Eye (tissue), 1 donor: ENCODE results near the gene VWA2.

Experiments used
- DNase-seq: peaks from one replicate; pipeline ENCODE4 v3.0.0-alpha.2; 2015

Gene VWA2, protein sequence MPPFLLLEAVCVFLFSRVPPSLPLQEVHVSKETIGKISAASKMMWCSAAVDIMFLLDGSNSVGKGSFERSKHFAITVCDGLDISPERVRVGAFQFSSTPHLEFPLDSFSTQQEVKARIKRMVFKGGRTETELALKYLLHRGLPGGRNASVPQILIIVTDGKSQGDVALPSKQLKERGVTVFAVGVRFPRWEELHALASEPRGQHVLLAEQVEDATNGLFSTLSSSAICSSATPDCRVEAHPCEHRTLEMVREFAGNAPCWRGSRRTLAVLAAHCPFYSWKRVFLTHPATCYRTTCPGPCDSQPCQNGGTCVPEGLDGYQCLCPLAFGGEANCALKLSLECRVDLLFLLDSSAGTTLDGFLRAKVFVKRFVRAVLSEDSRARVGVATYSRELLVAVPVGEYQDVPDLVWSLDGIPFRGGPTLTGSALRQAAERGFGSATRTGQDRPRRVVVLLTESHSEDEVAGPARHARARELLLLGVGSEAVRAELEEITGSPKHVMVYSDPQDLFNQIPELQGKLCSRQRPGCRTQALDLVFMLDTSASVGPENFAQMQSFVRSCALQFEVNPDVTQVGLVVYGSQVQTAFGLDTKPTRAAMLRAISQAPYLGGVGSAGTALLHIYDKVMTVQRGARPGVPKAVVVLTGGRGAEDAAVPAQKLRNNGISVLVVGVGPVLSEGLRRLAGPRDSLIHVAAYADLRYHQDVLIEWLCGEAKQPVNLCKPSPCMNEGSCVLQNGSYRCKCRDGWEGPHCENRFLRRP

DNA sequence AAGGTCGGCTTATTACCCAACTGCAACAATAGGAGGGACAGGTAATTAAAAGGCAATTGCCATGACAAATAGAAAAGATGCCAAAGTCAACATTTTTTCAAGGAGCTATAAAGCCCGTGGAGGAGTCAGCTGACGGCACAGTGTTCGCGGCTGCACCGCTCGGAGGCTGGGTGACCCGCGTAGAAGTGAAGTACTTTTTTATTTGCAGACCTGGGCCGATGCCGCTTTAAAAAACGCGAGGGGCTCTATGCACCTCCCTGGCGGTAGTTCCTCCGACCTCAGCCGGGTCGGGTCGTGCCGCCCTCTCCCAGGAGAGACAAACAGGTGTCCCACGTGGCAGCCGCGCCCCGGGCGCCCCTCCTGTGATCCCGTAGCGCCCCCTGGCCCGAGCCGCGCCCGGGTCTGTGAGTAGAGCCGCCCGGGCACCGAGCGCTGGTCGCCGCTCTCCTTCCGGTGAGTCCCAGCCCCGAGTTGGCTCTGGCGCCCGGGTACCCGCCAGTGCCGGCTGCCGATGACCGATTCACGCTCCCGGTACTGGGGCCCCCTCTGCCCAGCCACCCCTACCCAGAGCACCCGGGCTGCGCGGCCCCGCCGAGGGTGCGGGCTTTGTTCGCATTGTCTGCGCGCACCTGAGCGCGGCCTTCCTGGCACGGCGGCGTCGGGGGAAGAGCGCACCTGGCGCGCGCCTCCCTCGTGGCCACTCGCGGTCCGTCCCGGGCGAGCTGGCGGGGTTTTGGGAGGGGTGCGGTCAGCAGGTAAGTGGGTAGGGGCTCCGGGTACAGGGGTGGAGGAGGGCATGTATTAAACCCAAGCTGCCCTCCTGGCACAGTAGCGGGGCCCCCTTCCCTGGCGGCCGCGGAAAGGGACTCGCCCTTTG is at the start of gene VWA2:
Gene VWA2, plus strand, starts transcription at position 138 of the 877 bp plus-strand sequence. CDS start 9,460 bp downstream, outside the sequence.
- peak; percentile 47 for DNase-seq

DNA sequence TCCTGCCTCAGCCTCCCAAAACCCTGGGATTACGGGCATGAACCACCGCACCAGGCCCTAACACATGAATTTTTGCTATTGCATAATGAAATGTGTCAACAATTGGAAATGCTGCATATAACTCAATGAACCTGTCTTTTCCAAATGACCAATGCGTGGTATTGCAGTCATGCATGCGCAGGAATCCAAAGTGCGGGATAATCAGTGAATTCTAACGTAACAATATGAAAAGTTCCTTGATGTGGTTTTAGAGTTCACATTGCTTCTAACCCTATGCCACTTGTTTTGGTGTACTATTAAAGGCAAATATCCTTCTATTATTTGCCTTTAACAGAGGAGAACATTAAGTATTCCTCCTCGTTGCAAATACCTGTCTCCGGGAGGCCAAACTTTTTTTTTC is 49.4 kb upstream of the VWA2 start:
- no peak for DNase-seq

DNA sequence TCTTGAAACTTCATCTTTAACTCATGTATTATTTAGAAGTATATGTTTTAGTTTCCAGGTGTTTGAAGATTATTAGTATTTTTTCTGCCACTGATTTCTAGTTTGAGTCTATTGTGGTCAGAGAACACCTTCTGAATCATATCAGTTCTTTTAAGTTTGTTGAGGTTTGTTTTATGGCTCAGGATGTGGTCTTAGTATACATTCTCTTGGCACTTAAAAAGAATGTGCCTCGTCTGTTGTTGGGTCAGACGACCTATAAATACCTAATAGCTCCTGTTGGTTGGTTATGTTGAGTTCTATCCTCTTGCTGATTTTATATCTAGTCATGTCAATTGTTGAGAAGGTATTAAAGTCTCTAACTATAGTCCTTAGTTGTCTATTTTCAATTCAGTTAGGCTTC is 44.0 kb upstream of the VWA2 start:
- no peak for DNase-seq

DNA sequence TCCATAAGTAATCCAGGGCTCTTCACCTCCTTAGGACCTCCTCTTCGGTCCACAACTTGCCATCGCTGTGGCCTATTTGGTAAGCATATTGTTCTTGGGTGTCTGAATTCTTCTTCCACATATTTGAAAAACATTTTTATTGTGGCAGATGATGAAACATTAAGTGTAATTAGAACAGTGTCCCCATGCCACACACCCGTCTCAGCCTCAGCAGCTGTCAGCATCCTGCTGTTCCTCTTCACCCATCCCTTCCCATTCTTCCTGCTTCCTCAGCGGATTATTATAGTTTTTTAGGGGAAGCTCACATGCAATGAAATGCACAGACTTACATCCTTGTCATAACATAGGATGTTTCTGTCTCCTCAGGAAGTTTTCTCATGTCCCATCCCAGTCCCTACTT is 39.8 kb upstream of the VWA2 start:
- no peak for DNase-seq

DNA sequence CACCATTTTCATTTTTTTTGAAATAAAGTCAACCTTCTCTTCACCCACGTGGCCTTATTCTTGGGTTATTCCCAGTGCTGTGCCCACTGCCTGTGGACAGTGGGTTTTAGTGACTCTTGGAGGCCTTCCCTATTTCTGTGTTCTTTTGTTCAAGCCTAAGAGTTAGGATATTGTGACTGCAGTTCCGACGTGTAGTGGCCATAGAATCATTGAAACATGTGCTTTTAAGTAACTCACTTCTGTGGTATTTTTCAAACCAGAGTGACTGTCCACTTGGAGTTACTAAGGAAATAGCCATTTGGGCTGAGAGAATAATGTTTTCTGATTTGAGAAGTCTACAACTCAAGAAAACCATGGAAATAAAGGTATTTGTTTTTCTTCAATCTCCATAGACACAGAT is 36.2 kb upstream of the VWA2 start:
- no peak for DNase-seq

DNA sequence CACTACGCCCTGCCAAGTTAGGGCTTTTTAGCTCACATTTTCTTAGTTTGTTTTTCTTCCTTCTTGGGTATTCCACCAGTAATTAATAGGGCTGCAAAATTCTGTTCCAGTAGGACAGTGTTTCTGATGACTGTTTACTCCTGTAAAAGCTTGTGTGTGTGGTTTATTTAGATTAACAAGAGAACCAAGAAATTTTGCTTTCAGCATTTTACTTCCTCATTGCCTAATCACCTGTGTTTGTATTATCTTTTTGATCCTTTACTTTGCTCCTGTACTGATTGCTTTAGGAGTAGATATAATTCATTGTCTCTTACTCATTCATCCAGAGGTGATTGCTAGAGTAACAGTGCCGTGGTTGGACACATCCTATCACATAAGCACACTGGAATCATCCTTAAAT is 32.2 kb upstream of the VWA2 start:
- DNase-seq: no peak

DNA sequence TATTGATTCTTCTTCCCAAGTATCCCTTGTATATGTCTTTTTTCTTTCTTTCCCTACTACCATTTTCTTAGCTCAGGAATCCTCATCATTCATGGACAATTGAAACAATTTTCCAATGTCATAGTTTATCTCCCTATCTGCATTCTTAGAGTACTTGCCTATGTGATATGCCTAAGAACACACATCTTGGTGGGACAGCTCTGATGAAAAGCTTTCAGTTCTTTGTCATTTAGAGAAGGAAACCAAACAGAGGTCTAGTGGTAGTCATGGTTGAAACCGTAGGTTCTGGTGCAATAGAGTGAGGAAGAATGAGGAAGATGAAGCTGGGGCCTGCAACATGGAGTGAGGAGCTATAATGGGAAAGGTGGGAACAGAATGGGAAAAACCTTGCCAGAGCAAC is 31.7 kb upstream of the VWA2 start:
- DNase-seq: no peak

DNA sequence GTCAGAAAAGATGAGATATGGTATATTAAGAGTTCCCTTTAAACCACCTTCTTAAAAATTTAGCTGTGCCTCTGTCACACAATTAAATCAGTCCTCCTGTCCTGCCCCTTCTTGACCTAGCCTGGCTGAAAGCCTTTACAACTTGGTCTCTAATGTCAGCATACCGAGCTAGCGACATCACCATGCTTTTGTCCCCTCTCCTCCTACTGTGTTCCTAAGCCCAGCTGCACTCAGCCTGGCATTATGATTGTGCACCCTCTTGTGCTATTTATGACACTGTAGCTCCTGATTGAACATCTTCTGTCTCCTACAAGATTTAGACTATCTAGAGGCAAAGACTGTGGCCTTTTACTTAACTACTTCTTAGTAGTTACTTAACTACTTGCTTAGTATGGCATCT is 30.7 kb upstream of the VWA2 start:
- peak; percentile 24 for DNase-seq

DNA sequence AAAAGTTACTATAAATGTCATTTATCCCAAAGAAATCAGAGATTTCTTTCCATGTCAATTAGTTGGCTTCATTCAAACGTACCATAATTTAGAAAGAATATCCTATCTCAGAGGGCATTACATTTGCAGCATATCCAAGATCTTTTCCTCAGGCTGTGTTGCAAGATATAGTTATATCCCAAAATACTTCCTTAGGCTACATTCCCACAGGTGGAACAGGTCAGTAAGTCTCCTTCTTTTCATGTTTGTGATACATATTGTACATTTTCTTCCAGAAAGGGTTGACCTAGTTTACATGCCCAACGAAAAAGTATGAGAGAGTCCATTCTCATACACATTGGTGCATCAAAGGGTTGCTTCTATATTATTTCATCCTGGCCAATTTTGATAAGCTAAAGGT is 26.9 kb upstream of the VWA2 start:
- no peak for DNase-seq

DNA sequence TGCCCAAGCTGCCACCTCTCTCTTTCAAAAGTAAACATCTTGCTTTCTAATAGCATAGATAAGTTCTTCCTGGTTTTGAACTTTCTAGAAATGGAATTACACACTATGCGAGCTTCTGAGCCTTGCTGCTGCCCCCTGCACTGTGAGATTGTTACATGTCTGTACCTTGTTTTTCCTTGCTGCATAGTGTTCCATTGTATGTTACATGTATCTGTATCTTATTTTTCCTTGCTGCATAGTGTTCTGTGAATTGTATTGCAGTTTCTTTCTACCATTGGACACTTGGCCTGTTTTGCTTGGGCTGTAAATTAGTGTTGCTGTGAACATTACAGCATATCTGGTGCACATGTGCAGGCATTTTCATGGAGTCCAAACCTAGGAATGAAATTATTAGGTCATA is 24.0 kb upstream of the VWA2 start:
- no peak for DNase-seq

DNA sequence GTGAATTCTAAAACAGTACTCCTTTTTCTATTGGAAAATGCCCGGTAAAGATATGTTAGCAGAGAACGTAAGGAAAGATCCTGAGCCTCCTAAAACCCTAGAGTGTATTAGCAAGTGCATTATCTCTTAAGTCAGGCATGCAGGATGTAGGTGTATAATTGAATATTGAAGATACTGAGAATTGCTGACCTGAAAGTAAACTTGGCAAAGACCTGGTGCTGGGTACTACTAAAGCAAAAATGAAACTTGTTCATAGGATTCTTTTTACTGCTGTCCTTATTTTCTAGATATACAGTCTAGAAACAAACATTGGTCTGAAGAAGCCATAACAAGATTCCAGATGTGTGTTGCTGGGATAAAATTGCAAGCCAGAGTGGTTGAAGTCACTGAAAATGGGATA is 18.8 kb upstream of the VWA2 start:
- DNase-seq: no peak

DNA sequence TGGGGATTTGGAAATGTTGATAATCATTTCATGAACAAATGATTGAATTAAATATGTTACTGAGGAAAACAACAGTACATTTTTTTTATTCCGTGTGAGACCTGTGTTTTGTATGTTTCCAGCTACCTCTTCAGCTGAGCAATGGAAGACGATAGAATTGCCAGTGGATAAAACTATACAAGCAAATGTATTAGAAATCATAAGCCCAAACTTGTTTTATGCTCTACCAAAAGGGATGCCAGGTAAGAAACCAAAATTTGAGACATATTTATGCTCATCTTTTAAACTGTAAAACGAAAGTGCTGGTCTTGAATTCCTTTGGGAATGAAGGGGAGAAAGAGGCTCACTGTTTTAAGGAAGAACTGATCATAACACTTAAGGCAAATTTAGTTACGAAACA is 17.8 kb upstream of the VWA2 start:
- no peak for DNase-seq

DNA sequence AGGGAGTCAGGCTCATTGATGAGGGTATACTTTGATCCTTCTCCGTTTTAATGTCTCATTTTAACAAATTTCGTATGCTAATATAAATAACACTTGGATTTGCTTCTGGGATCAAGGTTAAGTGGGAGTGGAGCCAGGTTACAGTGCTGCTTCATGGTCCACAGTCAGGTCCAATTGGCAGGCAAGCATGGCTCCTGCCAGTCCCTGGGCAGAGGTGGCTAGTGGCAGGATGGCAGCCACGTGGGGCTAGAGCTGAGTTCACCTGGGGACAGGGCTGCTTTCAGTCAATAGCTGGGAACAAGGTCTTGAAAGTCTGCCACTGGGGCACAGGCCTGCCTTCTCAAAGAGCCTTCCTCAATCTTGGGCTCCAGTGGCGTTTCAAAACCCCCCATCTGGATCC is 16.0 kb upstream of the VWA2 start:
- DNase-seq: no peak

DNA sequence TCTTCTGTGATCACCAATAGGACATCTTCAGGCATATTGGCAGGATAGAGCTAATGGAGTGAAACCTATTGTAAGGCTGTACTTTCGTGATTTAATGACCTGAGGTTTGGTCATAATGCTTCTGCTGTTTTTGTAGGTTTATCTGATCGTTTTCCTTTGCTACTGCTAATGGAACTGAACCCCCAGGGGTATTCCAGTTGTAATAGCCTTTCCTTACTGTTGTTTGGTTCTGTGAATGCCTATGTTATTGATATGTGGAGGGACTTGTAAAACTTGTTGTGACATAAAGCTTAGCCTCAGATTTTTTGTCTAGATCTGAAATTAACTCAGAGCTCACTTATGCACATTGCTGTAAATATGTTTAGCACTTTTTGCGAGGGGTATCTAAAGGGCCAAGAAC is 10.9 kb upstream of the VWA2 start:
- DNase-seq: no peak

DNA sequence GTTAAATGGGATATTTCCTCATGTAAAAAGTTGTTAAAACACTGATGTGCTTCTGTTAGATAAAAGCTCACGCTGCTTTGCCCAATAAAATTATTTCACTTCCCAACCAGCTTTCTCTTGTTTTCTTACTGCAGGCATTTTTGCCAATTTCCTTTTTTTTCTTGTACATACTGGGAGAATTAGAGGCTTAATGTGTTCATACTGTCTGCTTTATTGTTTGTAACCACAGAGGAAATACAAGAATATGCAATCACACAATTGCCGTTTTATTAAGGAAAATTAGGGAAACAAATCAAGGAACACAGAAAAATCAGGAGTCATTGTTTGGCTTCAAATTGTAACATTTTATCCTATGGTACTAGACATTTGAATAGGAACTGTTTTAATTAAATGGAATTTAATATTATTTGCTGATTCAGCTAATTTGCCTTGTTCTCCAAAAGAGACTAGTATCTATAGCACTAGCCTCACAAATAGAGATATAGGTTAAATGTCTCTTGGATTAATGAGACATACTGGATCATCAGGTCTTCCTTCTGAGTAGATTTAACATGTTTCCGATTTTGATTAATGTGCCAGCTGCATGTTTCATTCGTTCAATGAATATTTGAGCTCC is 6.4 kb upstream of the VWA2 start:
- DNase-seq: no peak

DNA sequence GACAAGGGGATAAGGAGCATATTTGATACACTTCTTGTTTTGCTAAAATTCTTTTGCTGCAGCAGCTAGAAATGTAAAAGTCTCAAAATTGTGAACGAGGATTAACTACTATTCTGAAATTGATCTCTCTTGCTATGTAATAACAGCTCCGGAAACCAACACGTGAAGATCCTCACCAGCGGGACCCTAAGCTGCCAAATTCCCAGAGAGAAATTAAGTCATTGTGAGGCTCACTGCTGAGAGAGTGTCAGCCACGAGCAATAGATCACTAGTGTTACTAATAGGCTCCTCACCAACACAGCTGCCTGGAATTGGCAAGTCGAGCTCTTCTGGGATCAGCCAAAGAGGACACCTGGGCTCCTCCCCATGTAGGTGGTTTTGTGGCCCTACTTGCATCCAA is 5.6 kb upstream of the VWA2 start:
- no peak for DNase-seq

DNA sequence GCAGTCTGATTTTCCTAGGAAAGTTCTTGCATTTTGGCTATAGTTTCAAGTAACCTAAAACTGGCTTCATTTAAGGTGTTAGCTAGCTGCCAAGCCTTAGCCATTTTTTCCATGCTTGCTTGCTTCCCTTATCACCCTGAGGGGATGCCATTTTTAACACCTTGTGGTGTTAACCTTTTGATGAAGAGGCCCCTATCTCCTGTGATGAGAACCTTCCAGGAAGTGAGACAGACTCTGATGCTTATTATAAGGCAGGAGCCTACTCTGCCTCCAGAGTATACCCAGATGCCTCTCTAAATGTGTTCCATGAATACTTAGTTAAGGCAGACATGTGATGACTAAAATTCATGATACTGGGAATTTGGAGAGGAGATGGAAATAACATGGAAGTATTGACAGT is 4.9 kb upstream of the VWA2 start:
- no peak for DNase-seq

DNA sequence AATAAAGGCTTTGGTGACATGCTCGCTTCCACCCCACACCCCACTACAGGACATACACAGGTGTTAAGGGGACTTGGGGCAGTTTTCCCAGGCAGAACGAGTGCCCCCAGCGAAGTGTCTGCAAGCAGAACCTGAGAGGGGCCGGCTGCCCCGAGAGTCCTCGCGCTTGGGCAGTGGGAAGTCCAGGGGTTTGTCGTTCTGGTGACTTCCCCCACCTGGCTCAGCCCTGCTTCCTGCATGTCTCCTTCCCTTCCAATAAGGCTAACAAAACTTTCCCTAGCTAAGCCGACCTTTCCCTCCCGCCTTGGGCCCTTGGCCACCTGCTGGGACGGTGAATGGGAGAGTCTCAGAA is 916 bp downstream of the VWA2 start:
- no peak for DNase-seq

DNA sequence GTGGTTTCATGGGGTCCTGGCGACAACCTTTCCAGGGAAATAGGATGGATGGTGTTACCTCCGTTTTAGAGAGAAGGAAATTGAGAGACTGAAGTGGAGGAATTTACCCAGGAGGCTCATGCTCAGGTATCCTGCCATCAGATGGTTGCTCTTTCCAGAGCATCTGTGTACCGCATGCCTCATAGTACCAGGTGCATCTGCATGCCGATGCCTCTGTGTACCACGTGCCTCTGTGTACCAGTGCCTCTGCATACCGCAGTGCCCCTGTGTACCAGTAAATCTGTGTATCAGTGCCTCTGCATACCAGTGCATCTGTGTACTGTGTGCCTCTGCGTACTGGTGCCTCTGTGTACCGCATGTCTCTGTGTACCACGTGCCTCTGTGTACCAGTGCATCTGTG is 3.2 kb downstream of the VWA2 start:
- DNase-seq: no peak

DNA sequence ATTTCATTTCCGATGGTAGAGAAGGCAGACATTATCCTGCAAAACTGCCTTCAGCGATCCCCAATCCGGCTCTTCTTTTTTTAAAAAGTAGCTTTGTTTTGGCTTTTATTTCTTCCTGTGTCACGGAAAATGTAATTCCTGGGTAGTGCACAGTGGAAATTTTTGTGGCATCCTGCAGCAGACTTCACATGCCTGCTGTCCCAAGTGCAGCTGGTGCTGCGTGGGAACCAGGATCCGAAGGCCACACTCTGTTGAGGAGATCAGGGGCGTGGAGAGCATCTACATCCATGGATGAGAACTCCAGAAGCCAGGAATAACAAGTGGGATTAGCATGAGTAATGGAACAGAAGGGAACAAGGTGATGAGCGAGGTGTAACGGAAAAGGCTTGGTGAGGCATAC is 4.6 kb downstream of the VWA2 start:
- DNase-seq: no peak

DNA sequence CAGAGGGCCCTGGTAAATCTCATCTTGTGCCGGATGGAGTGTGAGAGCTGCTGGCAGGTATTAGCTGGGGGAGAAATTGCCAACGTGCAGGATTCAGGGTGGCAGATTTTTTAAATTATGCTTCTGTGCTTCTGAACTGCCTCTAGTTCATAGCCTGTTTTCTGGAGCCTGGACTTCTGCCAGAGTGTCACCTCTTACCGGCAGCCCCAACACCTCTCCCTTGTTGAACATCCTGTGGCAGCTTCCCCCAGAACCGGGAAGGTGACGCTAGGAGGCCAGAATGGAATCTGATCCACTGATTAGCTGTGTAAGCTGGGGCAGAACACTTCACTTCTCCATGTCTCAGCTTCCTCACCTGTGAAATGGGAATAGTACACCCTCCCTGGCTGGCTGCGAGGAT is 5.1 kb downstream of the VWA2 start:
- no peak for DNase-seq

DNA sequence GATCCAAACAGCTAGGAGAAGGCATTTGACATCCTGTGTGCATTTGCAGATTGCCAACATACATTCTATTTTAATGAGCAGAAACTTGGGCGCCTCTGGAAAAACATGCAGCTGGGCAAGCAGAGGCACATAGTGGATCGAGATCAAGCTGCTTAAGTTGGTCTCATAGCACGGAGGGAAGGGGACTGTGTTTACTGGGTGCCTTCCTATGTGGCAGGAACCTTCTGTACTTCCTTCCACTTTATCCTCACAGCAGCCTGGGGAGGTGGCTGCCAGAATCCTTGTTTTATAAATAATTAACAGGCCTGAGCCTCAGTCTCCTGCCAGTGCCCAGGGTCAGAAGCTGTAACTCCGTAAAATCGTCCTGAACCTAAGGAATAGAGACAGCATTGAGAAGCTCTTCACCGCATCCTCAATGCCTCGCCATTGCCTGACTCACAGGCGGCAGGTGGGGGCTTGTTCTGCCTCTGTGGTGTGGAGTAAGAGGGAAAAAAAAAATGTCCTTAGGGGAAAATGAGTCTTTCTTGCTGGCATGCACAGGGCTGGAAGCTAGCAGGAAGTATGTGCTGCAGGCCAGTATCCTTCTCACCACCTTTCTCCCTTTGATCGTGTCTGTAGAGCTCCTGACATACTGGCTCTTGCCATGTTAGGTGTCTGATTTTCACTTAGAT is 6.2 kb downstream of the VWA2 start:
- DNase-seq: no peak
